Activated CD8-positive, alpha-beta T cell treated with anti-CD3 and anti-CD28 coated beads, Interleukin-2, amount 10 ng/mL, durations not matched to agents 7 days and 5 days (primary cell): ENCODE measurements around the gene AQP3. TPM values are rescaled to one million over a fixed set of nuclear protein-coding genes. Genes with fewer than 3 reads are reported as not detected.
A peak's percentile ranks its signal among the peaks of the same experiment; 100 is the strongest.
"Not testable (repeated sequence)": the region's sequence is repeated elsewhere in the genome, so short reads cannot be mapped to it uniquely, and the experiment has no call there.

Source experiments
- ATAC-seq: fragments of 150-1000 bp; cut with Tn5 transposase; one replicate; pipeline ENCODE4 v1.10.0; 2021; ENCODE audit warnings: moderate library complexity
- CTCF ChIA-PET: fragments of 350-600 bp; sonication (Branson Sonifier 250); formaldehyde crosslinking; loops from one replicate; lab custom pipeline; 2021; ENCODE audit warnings: antibody characterized with exemption; lab: Charles Lee
- POLR2A ChIA-PET: fragments of 350-600 bp; sonication (Branson Sonifier 250); formaldehyde crosslinking; loops from one replicate; lab custom pipeline; 2021; ENCODE audit warnings: antibody characterized with exemption; lab: Charles Lee
- DNase-seq: peaks from one replicate; pipeline ENCODE4 v3.0.0-alpha.2; 2020
- H3K27ac Mint-ChIP-seq: one replicate; pipeline ENCODE4 v1.8.0; 2021; ENCODE audit warnings: mild to moderate bottlenecking, mixed read lengths
- H3K27me3 Mint-ChIP-seq: one replicate; pipeline ENCODE4 v1.8.0; 2021; ENCODE audit warnings: low read depth, mixed read lengths
- H3K36me3 Mint-ChIP-seq: one replicate; pipeline ENCODE4 v1.8.0; 2021; ENCODE audit warnings: low read depth, mixed read lengths
- H3K4me1 Mint-ChIP-seq: one replicate; pipeline ENCODE4 v1.8.0; 2021; ENCODE audit warnings: low read depth, mixed read lengths
- H3K4me3 Mint-ChIP-seq: one replicate; pipeline ENCODE4 v1.8.0; 2021; ENCODE audit warnings: mild to moderate bottlenecking, mixed read lengths
- H3K9me3 Mint-ChIP-seq: one replicate; pipeline ENCODE4 v1.8.0; 2022; ENCODE audit warnings: mixed read lengths; ENCODE audit not compliant: insufficient read depth
- total RNA-seq, 2 experiments: library from RNA; stranded (reverse); gene quantifications; one replicate each; pipeline ENCODE4 v1.2.3, GENCODE V29; 2021

The AQP3 gene
- total RNA-seq, 2 experiments from 2014 or later = 29.9 to 31.4 TPM

DNA sequence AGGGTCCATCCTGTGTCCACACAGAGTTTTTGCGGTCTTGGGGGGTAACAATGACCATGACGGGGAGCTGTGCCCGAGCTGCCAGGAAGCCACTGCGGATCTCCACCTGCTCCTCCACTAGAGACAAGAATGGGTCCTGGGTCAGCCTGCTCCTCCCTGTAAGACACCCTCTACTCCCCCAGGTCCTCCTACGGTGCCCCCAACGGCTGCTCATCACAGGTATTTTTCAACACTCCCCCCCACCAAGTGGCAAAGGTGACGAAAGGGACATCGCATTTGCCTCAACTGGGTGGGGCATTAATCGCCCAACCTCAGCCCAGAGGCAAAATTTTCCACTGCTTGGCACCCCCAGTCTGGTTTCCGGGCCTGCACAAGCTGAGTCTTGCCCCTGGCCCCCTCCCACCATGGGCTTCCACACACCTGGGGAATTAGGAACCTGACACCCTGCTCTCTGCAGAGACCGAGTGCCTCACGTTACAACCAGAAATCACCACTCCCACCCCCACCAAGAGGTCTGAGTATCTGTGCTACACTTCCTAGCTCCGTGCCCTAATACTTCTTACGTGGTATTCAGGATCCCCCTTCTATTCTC lies 16.7 kb upstream of the AQP3 start:
- no peak for ATAC-seq
- H3K27me3 Mint-ChIP-seq = no peaks in the 10 kb centered on the region
- ChIA-PET POLR2A (interaction anchor here (1.0 to 1.6 kb wide), 4 partner anchors 9 to 49 kb away, joined by 3 to 7 read pairs (median 4); partner anchors contain the start of genes AQP3 and NOL6), CTCF (interaction anchor here (2.5 to 12.7 kb wide), 6 partner anchors 9 to 90 kb away, joined by 14 to 141 read pairs (median 80); partner anchors contain the start of genes AQP3, AQP7 and NOL6)
- no peak overlapping the region for H3K4me3 Mint-ChIP-seq
- H3K9me3 Mint-ChIP-seq = no peaks in the 10 kb centered on the region
- H3K4me1 Mint-ChIP-seq = peaks cover 3% of the 10 kb centered on the region
- H3K36me3 Mint-ChIP-seq = peaks cover 37% of the 10 kb centered on the region
- H3K27ac Mint-ChIP-seq = no peak overlapping the region
- DNase-seq = no peak

GRCh38 chr9:33463151-33463550 lies 15.8 kb upstream of the AQP3 start:
- ATAC-seq = no peak
- POLR2A ChIA-PET = interaction anchor here (1.4 to 1.6 kb wide), 2 partner anchors 10 to 12 kb away, joined by 3 to 5 read pairs; partner anchors contain the start of gene NOL6

GRCh38 chr9:33461492-33461891 lies 14.1 kb upstream of the AQP3 start:
- POLR2A ChIA-PET = interaction anchor here (1.1 kb wide), 1 partner anchor 14 kb away, joined by 4 read pairs; the partner anchor contains the start of gene AQP3
- peaks cover 27% of the 10 kb centered on the region for H3K4me1 Mint-ChIP-seq
- DNase-seq (no peak), ATAC-seq (no peak)
- no peak overlapping the region for H3K4me3 Mint-ChIP-seq
- no peaks in the 10 kb centered on the region for H3K27me3 Mint-ChIP-seq
- H3K36me3 Mint-ChIP-seq = peaks cover 30% of the 10 kb centered on the region
- peak overlapping the region; percentile 67 for H3K27ac Mint-ChIP-seq
- CTCF ChIA-PET = interaction anchor here (2.6 to 12.7 kb wide), 4 partner anchors 9 to 86 kb away, joined by 12 to 141 read pairs (median 62); partner anchors contain the start of gene AQP3
- no peaks in the 10 kb centered on the region for H3K9me3 Mint-ChIP-seq

More at GRCh38 chr9:33463151-33463550, 15.8 kb upstream of the AQP3 start:
- Mint-ChIP-seq H3K27me3 (no peaks in the 10 kb centered on the region), H3K4me3 (no peak overlapping the region), H3K4me1 (peaks cover 13% of the 10 kb centered on the region), H3K9me3 (no peaks in the 10 kb centered on the region), H3K36me3 (peaks cover 34% of the 10 kb centered on the region), H3K27ac (no peak overlapping the region)
- no peak for DNase-seq
- CTCF ChIA-PET = interaction anchor here (1.0 to 12.7 kb wide), 7 partner anchors 10 to 88 kb away, joined by 3 to 141 read pairs (median 14); partner anchors contain the start of genes AQP3 and NOL6

DNA sequence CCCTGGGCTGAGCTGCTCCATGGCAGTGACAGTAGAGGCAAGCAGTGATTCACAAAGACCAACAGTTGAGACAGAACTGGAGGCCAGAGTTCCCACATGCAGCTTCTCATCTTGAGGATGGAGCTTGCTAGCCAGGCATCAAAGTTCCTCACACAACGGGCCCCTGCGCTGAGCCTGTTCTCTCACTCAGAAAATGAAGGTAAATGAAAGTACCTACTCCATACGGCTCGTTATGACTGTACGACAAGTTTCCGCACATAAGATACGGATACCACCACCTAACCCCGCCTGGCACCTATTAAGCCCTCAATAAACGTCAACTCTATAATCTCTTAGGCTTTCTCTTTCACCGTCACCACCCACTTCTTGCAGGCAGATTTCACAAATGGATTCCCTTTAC lies 13.5 kb upstream of the AQP3 start:
- no peak for ATAC-seq
- peaks cover 33% of the 10 kb centered on the region for H3K4me1 Mint-ChIP-seq
- POLR2A ChIA-PET = interaction anchor here (1.1 kb wide), 1 partner anchor 14 kb away, joined by 4 read pairs; the partner anchor contains the start of gene AQP3

DNA sequence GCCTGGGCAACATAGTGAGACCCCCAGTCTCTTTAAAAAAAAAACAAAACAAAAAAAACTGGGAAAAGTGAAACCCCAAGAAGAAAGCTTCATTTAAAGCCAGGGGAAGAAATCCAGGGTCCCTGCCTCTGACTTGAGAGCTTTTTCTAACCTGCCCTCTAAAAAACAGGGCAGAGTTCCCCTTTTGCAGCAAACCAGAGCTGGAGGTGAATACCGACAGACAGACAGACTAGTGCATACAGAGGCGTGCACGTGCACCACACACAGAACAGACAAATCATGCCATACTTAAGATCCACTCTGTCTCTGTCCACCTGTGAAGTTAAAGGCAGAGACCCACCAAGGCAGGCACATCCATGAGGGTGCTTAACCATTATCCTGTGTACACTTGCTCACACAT lies 11.7 kb upstream of the AQP3 start:
- H3K27ac Mint-ChIP-seq = peak overlapping the region; percentile 87
- no peaks in the 10 kb centered on the region for H3K27me3 Mint-ChIP-seq
- peaks cover 44% of the 10 kb centered on the region for H3K4me1 Mint-ChIP-seq
- H3K9me3 Mint-ChIP-seq = no peaks in the 10 kb centered on the region
- ATAC-seq (no peak), DNase-seq (no peak)
- POLR2A ChIA-PET = interaction anchor here (0.7 to 1.7 kb wide), 2 partner anchors 11 to 43 kb away, joined by 3 to 9 read pairs; partner anchors contain the start of gene AQP3
- CTCF ChIA-PET = interaction anchor here (1.8 to 5.3 kb wide), 6 partner anchors 8 to 56 kb away, joined by 3 to 39 read pairs (median 10); partner anchors contain the start of genes AQP3 and NOL6
- H3K36me3 Mint-ChIP-seq = peaks cover 9% of the 10 kb centered on the region
- H3K4me3 Mint-ChIP-seq = no peak overlapping the region

More for the DNA sequence above, 13.5 kb upstream of the AQP3 start:
- Mint-ChIP-seq H3K4me3 (no peak overlapping the region), H3K9me3 (no peaks in the 10 kb centered on the region), H3K36me3 (peaks cover 24% of the 10 kb centered on the region), H3K27me3 (no peaks in the 10 kb centered on the region), H3K27ac (peak overlapping the region; percentile 8)
- CTCF ChIA-PET = interaction anchor here (0.9 to 12.7 kb wide), 5 partner anchors 8 to 86 kb away, joined by 3 to 141 read pairs (median 12); partner anchors contain the start of gene AQP3
- DNase-seq = no peak

DNA sequence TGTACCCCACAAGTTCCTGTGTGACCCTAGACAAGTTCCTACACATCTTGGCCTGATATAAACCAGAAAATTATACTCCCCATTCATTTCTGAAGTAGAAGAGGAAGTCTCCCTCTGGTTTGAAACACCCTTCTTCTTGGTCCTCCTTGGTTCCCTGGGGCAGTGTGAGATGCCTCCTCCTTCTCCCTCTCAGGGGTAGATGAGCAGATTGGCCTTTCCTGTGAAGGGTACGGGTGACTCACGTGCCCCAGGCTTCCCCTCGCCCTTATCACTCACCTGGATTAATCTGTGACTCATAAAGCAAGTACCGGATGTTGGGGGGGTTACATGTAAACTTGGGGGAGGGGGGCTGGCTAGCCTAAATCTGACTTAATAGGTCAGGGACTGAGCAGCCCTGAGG lies 11.1 kb upstream of the AQP3 start:
- H3K4me1 Mint-ChIP-seq = peaks cover 51% of the 10 kb centered on the region
- peak overlapping the region; percentile 15 for H3K4me3 Mint-ChIP-seq
- peak; percentile 57 for DNase-seq

DNA sequence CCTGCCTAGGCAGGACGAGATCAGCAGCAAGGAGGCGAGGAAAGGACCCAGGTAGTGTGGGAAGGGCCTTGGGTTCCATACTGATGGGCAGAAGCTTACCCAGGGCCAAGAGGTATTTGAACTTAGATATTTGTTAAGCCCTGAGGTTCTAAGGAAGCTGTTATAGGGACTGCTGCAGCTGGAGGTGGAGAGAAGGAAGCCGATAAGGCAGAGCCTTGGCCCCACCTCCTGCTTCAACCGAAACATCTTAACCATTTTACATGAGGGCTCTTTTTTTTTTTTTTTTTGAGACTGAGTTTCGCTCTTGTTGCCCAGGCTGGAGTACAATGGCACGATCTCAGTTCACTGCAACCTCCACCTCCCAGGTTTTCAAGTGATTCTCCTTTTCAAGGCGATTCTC lies 8.6 kb upstream of the AQP3 start:
- Mint-ChIP-seq H3K4me3 (no peak overlapping the region), H3K4me1 (peaks cover 66% of the 10 kb centered on the region), H3K36me3 (peaks cover under 1% of the 10 kb centered on the region), H3K27ac (peak overlapping the region; percentile 74), H3K9me3 (no peaks in the 10 kb centered on the region), H3K27me3 (no peaks in the 10 kb centered on the region)
- ChIA-PET CTCF (interaction anchor here (0.6 to 1.7 kb wide), 4 partner anchors 9 to 81 kb away, joined by 3 to 8 read pairs (median 6); partner anchors contain the start of gene AQP3), POLR2A (interaction anchor here (1.2 kb wide), 1 partner anchor 9 kb away, joined by 3 read pairs; the partner anchor contains the start of gene AQP3)
- DNase-seq = peak; percentile 36
- peak; percentile 13 for ATAC-seq

More for the DNA sequence above, 11.1 kb upstream of the AQP3 start:
- ChIA-PET POLR2A (interaction anchor here (0.7 to 1.7 kb wide), 2 partner anchors 11 to 42 kb away, joined by 3 to 9 read pairs; partner anchors contain the start of gene AQP3), CTCF (interaction anchor here (1.1 to 5.3 kb wide), 7 partner anchors 9 to 172 kb away, joined by 3 to 39 read pairs (median 5); partner anchors contain the start of genes AQP3 and NOL6)
- Mint-ChIP-seq H3K9me3 (no peaks in the 10 kb centered on the region), H3K27ac (peak overlapping the region; percentile 87), H3K27me3 (no peaks in the 10 kb centered on the region), H3K36me3 (peaks cover 7% of the 10 kb centered on the region)
- peak; percentile 60 for ATAC-seq

GRCh38 chr9:33455456-33455855 lies 8.1 kb upstream of the AQP3 start:
- not testable (repeated sequence) for H3K4me3 Mint-ChIP-seq, H3K27me3 Mint-ChIP-seq, H3K36me3 Mint-ChIP-seq, ATAC-seq, DNase-seq, H3K9me3 Mint-ChIP-seq
- Mint-ChIP-seq H3K27ac (peak overlapping the region; percentile 74), H3K4me1 (peaks cover 69% of the 10 kb centered on the region)
- ChIA-PET CTCF (interaction anchor here (0.6 to 1.7 kb wide), 4 partner anchors 9 to 80 kb away, joined by 3 to 8 read pairs (median 6); partner anchors contain the start of gene AQP3), POLR2A (interaction anchor here (0.7 to 0.8 kb wide), 2 partner anchors 40 to 165 kb away, joined by 3 read pairs; no protein-coding TSS in a partner anchor)

DNA sequence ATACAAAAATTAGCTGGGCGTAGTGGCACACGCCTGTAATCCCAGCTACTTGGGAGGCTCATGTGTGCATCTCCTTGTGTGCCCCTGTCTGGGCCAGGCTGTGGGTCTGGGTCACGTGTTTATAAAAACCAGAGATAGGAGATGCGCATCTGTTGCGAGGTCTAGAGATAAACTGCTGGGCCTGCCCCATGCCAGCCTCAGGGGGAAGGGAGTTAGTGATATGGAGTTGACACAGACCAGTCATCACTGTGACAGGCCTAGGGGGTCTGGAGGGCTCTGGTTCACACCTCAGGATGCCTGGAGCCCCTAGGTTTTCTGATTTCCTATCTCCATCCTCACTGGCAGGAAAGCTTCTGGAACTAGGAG lies 7.3 kb upstream of the AQP3 start:
- ChIA-PET CTCF (interaction anchor here (0.7 to 8.9 kb wide), 4 partner anchors 12 to 165 kb away, joined by 3 to 209 read pairs (median 74); partner anchors contain the start of gene NFX1), POLR2A (interaction anchor here (0.7 to 2.2 kb wide), 4 partner anchors 12 to 164 kb away, joined by 3 to 8 read pairs (median 6); partner anchors contain the start of genes NFX1 and NOL6)
- Mint-ChIP-seq H3K4me1 (peaks cover 69% of the 10 kb centered on the region), H3K27ac (peak overlapping the region; percentile 84)
- not testable (repeated sequence) for ATAC-seq, H3K36me3 Mint-ChIP-seq, H3K9me3 Mint-ChIP-seq, DNase-seq, H3K4me3 Mint-ChIP-seq, H3K27me3 Mint-ChIP-seq

DNA sequence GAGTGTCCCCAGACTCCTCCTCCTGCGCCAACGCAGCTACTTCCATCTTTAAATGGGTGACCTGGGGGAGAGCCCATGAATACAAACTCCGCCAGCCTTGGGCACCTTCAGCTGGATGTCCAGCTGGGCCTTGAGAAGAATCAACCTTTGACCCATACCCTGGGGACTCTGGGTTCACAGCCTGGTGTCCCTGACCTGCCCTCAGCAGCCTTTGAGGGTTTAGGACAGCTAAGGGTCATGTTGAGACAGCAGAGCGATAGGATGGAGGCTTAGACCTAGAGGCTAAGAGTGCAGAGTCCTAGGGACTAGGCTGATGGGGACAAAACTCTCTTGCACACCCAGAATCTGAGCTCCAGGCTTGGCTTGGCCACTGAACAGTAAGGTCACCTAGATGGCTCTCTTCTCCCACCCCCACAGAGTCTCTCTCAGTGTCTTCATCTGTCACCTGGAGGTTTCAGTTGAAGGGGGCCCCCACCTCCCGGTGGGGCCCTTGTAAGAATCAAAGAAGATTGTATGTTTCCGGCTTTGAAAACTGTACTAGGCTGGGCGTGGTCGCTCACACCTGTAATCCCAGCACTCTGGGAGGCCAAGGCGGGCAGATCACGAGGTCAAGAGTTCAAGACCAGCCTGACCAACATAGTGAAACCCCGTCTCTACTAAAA lies 6.7 kb upstream of the AQP3 start:
- H3K4me1 Mint-ChIP-seq = peaks cover 66% of the 10 kb centered on the region
- H3K27ac Mint-ChIP-seq = peak overlapping the region; percentile 84
- peak; percentile 6 for ATAC-seq
- H3K4me3 Mint-ChIP-seq = no peak overlapping the region
- POLR2A ChIA-PET = interaction anchor here (1.1 to 2.2 kb wide), 5 partner anchors 13 to 168 kb away, joined by 3 to 12 read pairs (median 6); partner anchors contain the start of genes NFX1 and NOL6
- DNase-seq = no peak
- CTCF ChIA-PET = interaction anchor here (0.7 to 8.9 kb wide), 13 partner anchors 12 to 167 kb away, joined by 3 to 209 read pairs (median 8); partner anchors contain the start of genes AQP7, NFX1 and NOL6
- H3K27me3 Mint-ChIP-seq = no peaks in the 10 kb centered on the region
- no peaks in the 10 kb centered on the region for H3K36me3 Mint-ChIP-seq
- H3K9me3 Mint-ChIP-seq = no peaks in the 10 kb centered on the region
